ENCODE measurements around the gene ADCY10.
"Not testable (repeated sequence)": the region's sequence is repeated elsewhere in the genome, so short reads cannot be mapped to it uniquely, and the experiment has no call there.

ADCY10 gene

GRCh38 chr1:167880580-167881021 lies 33.3 kb downstream of the ADCY10 start:
- DNase-seq: no peak

- DNase-seq: no peak
These were observed 34.4 kb downstream of the ADCY10 start for GRCh38 chr1:167879508-167879907.

GRCh38 chr1:167878372-167879160 lies 35.4 kb downstream of the ADCY10 start:
- DNase-seq: no peak

DNA sequence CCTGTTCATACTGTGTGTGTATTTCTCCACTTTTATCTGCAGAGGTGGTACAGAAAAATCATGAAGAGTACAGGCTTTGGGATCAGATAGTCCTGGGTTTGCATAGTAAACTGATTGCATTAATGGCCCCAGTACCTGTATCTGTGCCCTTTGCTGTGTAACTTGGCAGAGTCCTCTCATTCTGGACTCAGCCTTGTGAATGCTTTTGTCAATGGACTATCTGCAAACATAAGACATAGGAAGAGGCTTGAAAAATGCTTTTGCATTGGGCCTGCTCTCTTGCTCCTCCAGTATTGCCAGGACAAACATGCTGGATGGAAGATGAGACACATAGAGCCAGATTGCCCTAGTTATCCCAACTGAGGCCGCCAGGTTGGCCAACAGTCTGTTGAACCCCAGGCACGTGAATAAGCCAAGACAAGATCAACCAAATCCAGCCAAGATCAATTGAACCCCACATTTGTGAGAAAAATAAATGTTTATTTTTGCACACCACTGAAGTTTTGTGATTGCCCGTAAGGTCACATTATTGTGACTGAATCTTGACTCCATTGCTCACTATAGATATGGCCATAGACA lies 37.2 kb downstream of the ADCY10 start:
- no peak for DNase-seq

- DNase-seq: no peak
These were observed 42.6 kb downstream of the ADCY10 start for GRCh38 chr1:167871331-167871730.

DNA sequence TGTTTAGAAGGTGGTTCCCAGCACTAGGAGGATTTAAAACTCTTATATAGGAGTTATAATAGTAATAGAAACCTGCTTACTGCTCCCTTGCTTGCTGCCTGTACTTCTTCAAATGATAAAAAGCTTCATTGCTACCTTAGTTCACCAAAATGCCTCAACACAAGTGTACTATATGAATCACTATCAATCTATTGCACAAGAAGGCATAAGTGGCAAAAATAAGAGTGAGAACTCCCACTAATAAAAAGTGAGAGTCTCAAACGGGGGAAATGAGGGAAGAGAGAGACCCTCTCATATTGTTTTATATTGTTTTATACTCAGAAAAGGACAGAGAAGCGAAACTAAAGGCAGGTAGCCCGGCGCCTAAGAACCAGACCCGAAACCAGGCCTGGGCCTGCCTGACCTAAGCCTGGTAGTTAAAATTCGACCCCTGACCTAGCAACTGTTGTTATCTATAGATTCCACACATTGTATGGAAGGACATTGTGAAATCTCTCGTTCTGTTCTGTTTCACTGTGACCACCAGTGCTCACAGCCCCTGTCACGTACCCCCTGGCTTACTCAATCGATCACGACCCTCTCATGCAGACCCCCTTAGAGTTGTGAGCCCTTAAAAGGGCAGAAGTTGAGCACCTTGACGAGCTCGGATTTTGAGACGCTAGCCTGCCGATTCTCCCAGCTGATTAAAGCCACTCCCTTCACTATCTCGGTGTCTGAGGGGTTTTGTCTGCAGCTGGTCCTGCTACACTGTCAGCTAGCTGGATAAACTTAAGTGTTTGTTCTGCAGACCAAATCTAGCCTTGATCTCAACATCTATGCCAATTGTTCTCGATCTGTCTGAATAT lies 44.6 kb downstream of the ADCY10 start:
- DNase-seq: not testable (repeated sequence)

GRCh38 chr1:167866739-167867414 lies 47.1 kb downstream of the ADCY10 start:
- DNase-seq: not testable (repeated sequence)

- DNase-seq: not testable (repeated sequence)
These were observed 47.6 kb downstream of the ADCY10 start for GRCh38 chr1:167866326-167866725.

GRCh38 chr1:167865804-167866308 lies 48.1 kb downstream of the ADCY10 start:
- DNase-seq: not testable (repeated sequence)

DNA sequence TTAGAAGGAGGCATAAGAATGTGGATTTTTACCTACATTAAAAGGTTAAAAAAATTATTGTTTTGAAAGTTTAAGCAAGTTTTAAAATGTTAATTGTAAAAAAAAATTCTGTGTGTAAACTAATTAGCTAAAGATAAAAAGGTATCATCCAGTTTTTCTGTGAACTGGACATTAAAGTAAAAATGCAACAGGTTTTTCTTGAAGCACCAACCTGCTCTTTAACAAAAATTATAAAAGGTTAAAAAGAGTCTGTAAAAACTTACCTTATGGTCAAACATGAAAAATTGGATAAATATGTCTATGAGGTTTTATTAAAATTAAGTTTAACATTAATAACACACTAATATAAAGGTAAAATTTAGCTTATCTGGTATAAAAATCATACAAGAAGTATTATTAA lies 48.7 kb downstream of the ADCY10 start:
- DNase-seq: not testable (repeated sequence)

- DNase-seq: no peak
These were observed 49.4 kb downstream of the ADCY10 start for GRCh38 chr1:167864392-167865032.

DNA sequence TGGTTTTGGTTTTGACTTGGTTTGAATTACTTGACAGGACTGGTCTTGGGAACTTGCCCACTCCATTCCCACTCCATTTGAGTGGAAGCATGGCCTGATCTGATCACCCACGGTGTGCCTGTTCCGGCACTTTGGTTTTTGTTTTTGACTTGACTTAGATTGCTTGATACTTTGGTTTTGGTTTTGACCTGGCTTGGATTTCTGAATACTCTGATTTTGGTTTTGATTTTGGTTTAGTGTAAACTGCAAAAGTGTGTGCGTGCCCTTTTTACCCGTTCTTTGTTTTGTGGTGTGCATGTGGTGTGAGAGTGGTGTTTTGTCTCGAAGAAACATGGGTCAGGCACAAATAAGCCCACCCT lies 50.0 kb downstream of the ADCY10 start:
- DNase-seq: no peak

- not testable (repeated sequence) for DNase-seq
These were observed 50.6 kb downstream of the ADCY10 start for GRCh38 chr1:167863191-167863920.

DNA sequence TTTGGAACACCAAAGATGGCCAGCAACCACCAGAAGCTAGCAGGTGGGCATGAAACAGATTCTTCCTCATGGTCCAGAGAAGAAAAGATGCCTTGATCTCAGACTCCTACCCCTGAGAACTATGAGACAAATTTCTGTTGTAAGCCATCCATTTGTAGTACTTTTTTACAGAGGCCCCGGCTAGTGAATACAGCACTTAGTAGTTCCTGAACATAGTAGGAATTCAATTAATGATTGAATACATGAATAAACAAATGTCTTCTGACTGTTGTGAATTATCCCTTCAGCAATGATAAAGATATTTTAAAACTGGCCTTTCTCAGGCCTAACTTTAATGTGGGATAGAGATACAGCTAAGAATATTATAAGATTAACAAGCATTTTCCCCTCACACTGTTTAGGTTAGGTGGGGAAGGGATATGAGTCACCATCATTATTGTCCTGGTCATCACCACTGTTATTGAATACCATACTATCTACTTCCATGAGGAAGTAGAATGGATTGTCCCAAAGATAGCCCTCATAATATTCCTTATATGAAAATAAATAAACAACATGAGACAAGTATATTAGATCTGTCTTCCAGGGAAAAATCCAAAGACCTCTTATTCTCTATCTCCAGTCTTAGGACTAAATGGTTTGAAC lies 51.4 kb downstream of the ADCY10 start:
- no peak for DNase-seq

- no peak for DNase-seq
These were observed 52.1 kb downstream of the ADCY10 start for GRCh38 chr1:167861664-167862381.

- no peak for DNase-seq
These were observed 53.6 kb downstream of the ADCY10 start for GRCh38 chr1:167860231-167860923.

DNA sequence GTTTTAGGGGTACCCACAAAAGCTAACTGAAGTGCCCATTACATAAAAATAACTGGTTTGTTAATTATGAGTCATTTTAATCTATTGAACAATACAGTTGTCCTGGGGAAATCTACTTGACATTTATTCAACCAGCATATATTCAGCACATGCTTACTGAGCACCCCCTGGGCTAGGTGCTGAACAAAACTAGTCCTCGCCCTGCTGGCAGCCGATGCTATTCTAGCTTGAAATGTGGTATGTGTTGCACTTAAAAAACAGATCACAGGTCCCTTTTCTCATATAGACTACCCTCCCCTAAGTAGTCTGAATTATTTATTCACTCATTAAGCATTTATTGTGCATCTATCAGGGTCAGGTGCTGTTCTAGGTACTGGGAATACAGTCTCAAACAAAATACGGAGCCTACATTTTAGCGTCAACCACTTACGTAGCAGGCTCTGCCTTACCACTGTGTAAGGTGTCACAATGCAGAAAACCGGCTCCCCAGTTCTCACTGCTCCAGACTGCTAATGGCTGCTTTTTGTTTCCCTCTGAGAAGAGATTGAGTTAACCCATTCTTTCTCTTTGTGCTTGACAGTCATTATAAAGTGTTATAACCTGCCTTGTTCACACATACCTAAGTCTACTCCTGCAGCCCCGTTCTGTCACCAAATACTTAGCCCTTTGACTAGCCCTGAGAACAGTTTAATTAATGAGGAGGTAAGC lies 57.1 kb downstream of the ADCY10 start:
- DNase-seq: no peak

- DNase-seq: no peak
These were observed 59.8 kb downstream of the ADCY10 start for GRCh38 chr1:167854184-167854583.

DNA sequence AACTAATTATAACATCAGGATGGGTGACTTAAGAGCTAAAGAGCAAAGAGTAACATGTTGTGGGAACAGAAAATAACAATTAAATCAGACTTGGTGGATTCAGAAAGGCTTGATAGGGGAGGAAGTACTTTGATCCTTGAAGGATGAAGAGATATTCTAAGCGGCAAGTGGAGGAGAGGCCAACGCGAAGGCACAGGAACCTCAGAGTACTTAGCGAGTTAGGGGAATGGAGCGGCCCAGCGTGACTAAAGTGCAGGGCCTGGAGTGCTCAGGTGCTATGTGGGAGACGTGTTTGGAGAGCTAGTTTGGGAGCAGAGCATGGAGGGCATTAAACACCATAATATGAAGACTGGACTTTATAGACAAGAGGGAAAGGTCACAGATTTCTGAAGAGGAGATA lies 64.3 kb downstream of the ADCY10 start:
- DNase-seq: no peak

Measured in SW 1271 (cell line).